Liver (tissue), 3 donors: ENCODE data around the gene PCF11.
"Not testable (repeated sequence)": the region's sequence is repeated elsewhere in the genome, so short reads cannot be mapped to it uniquely, and the experiment has no call there.

ENCODE experiments used
- ATF3 ChIP-seq: IDR thresholded peaks from 2 replicates; pipeline ENCODE4 v1.6.1; 2016; ENCODE audit warnings: antibody characterized with exemption
- CTCF ChIP-seq: fragments of 150-350 bp; IDR thresholded peaks from 2 replicates; pipeline ENCODE4 v1.5.1; 2017; ENCODE audit warnings: improper control_type of control experiment, low read depth, low read length; ENCODE audit not compliant: missing input control
- EGR1 ChIP-seq, 2 donors: IDR thresholded peaks; 2 replicates each; pipeline ENCODE4 v1.6.1; 2016 to 2018; ENCODE audit warnings: antibody characterized with exemption in 2 of 2, low read depth in 2 of 2
- FOXA1 ChIP-seq: IDR thresholded peaks from 2 replicates; pipeline ENCODE4 v1.6.1; 2016; ENCODE audit warnings: antibody characterized with exemption
- GABPA ChIP-seq, 2 donors: IDR thresholded peaks in 1 of 2; conservative IDR thresholded peaks in 1 of 2; 2 replicates each; pipeline ENCODE4 v1.6.1; 2016; ENCODE audit warnings: antibody characterized with exemption in 2 of 2, mild to moderate bottlenecking in 1 of 2, moderate library complexity in 1 of 2
- HNF4G ChIP-seq: IDR thresholded peaks from 2 replicates; pipeline ENCODE4 v1.6.1; 2016; ENCODE audit warnings: antibody characterized with exemption
- JUND ChIP-seq, 2 donors: IDR thresholded peaks; 2 replicates each; pipeline ENCODE4 v1.6.1; 2016; ENCODE audit warnings: antibody characterized with exemption in 2 of 2
- MAX ChIP-seq: IDR thresholded peaks from 2 replicates; pipeline ENCODE4 v1.6.1; 2016; ENCODE audit warnings: antibody characterized with exemption
- RAD21 ChIP-seq, 2 donors: IDR thresholded peaks; 2 replicates each; pipeline ENCODE4 v1.6.1; 2016; ENCODE audit warnings: antibody characterized with exemption in 2 of 2, mild to moderate bottlenecking in 2 of 2
- REST ChIP-seq: IDR thresholded peaks from 2 replicates; pipeline ENCODE4 v1.6.1; 2016; ENCODE audit warnings: antibody characterized with exemption, mild to moderate bottlenecking
- RXRA ChIP-seq, 2 donors: IDR thresholded peaks; 2 replicates each; pipeline ENCODE4 v1.6.1; 2017 to 2018; ENCODE audit warnings: antibody characterized with exemption in 2 of 2, mild to moderate bottlenecking in 1 of 2
- TAF1 ChIP-seq: conservative IDR thresholded peaks from 2 replicates; pipeline ENCODE4 v1.6.1; 2016; ENCODE audit warnings: antibody characterized with exemption, mild to moderate bottlenecking
- YY1 ChIP-seq: IDR thresholded peaks from 2 replicates; pipeline ENCODE4 v1.6.1; 2016; ENCODE audit warnings: antibody characterized with exemption, mild to moderate bottlenecking
- ZBTB33 ChIP-seq: IDR thresholded peaks from 2 replicates; pipeline ENCODE4 v1.6.1; 2016; ENCODE audit warnings: antibody characterized with exemption
- donor health status: healthy.
- donor health status: healthy.

- TF ChIP-seq CTCF; ZBTB33; GABPA (IDR thresholded peaks at IDR 0.05 in 1 of 2, conservative IDR thresholded peaks at IDR 0.05 in 1 of 2); FOXA1; REST; YY1; TAF1; RAD21 (IDR thresholded peaks at IDR 0.05); ATF3; MAX; EGR1 (IDR thresholded peaks at IDR 0.05; ENCODE audit: low read depth in 2 of 2); RXRA (IDR thresholded peaks at IDR 0.05); JUND (IDR thresholded peaks at IDR 0.05); HNF4G: not testable (repeated sequence)
These were observed 23.7 kb upstream of the PCF11 start for GRCh38 chr11:83133266-83133665.
